H1 (cell line): ENCODE results near the gene MSS51. TPM values are rescaled to one million over a fixed set of nuclear protein-coding genes. Genes with fewer than 3 reads are reported as not detected.

ENCODE experiments used
- CTCF ChIA-PET: fragments of 300-600 bp; sonication (Branson Sonifier 250); formaldehyde crosslinking; loops from one replicate; lab custom pipeline; 2021; ENCODE audit not compliant: partially characterized antibody; lab: Charles Lee
- POLR2A ChIA-PET: fragments of 300-600 bp; sonication (Branson Sonifier 250); formaldehyde crosslinking; loops from one replicate; lab custom pipeline; 2021; ENCODE audit warnings: inconsistent platforms; ENCODE audit not compliant: partially characterized antibody; lab: Charles Lee
- DNase-seq, 2 experiments: peaks; one replicate each; pipeline versions ENCODE4 v3.0.0 to v3.0.0-alpha.2; 2010 to 2022; ENCODE audit warnings: low spot score in 2 of 2, low read depth in 1 of 2, mixed read lengths in 1 of 2
- FAIRE-seq: peaks from 2 replicates; lab custom pipeline; 2011; peaks lifted over from hg19 to GRCh38; lab: Jason Lieb, UNC
- H2AFZ ChIP-seq: 2 replicates; pipeline ENCODE4 v1.8.1; 2012; ENCODE audit warnings: low read length, inconsistent platforms
- H2AK5ac ChIP-seq: 2 replicates; pipeline ENCODE4 v1.6.1; 2013; ENCODE audit warnings: low read depth, low read length
- H2BK120ac ChIP-seq: replicated peaks from 2 replicates; pipeline ENCODE3; 2013; ENCODE audit warnings: low read depth, low read length, inconsistent platforms
- H2BK12ac ChIP-seq: 2 replicates; pipeline ENCODE4 v1.6.1; 2013; ENCODE audit warnings: low read depth, low read length
- H2BK15ac ChIP-seq: 2 replicates; pipeline ENCODE4 v1.6.1; 2013; ENCODE audit warnings: low read length
- H2BK20ac ChIP-seq: 2 replicates; pipeline ENCODE4 v1.6.1; 2013; ENCODE audit warnings: low read length
- H2BK5ac ChIP-seq: 2 replicates; pipeline ENCODE4 v1.6.1; 2013; ENCODE audit warnings: low read depth, low read length
- H3K14ac ChIP-seq: 2 replicates; pipeline ENCODE4 v1.6.1; 2013; ENCODE audit warnings: inconsistent platforms; ENCODE audit not compliant: insufficient read length
- H3K18ac ChIP-seq: 2 replicates; pipeline ENCODE4 v1.6.1; 2013; ENCODE audit warnings: low read length; ENCODE audit errors: extremely low read depth
- H3K23ac ChIP-seq: 2 replicates; pipeline ENCODE4 v1.6.1; 2013; ENCODE audit warnings: inconsistent platforms; ENCODE audit not compliant: insufficient read length
- H3K23me2 ChIP-seq: 2 replicates; pipeline ENCODE4 v1.6.1; 2013; ENCODE audit warnings: low read depth, low read length
- H3K27ac ChIP-seq: 2 replicates; pipeline ENCODE4 v1.6.1; 2011; ENCODE audit warnings: low read depth, low read length, inconsistent platforms
- H3K27me3 ChIP-seq, 4 experiments: replicated peaks in 1 of 4; 1 replicate in 1 of 4; 2 replicates in 3 of 4; pipeline versions ENCODE4 v1.6.1 to v1.8.1; 2011 to 2013; ENCODE audit warnings: low read length in 3 of 4, mild to moderate bottlenecking in 3 of 4, inconsistent platforms in 2 of 4, mixed read lengths in 2 of 4, moderate library complexity in 1 of 4; ENCODE audit not compliant: control insufficient read depth in 3 of 4, insufficient read depth in 3 of 4; ENCODE audit errors: extremely low read depth in 1 of 4
- H3K36me3 ChIP-seq, 4 experiments: 2 replicates each; pipeline versions ENCODE4 v1.6.1 to v1.8.1; 2011 to 2013; ENCODE audit warnings: mild to moderate bottlenecking in 4 of 4, low read length in 3 of 4, moderate library complexity in 2 of 4, control low read depth in 1 of 4, inconsistent platforms in 1 of 4; ENCODE audit not compliant: insufficient read depth in 4 of 4, control insufficient read depth in 2 of 4
- H3K4ac ChIP-seq: replicated peaks from 2 replicates; pipeline ENCODE3; 2013; ENCODE audit warnings: low read length, low read depth, mixed read lengths, inconsistent platforms; ENCODE audit not compliant: insufficient read length
- H3K4me1 ChIP-seq, 4 experiments: replicated peaks in 1 of 4; 1 replicate in 1 of 4; 2 replicates in 3 of 4; pipeline versions ENCODE4 v1.6.1 to v1.8.1; 2011 to 2013; ENCODE audit warnings: low read length in 3 of 4, inconsistent platforms in 2 of 4, mixed read lengths in 1 of 4; ENCODE audit not compliant: insufficient read depth in 4 of 4, control insufficient read depth in 3 of 4
- H3K4me2 ChIP-seq, 2 experiments: 2 replicates each; pipeline versions ENCODE4 v1.6.1 to v1.8.1; 2011 to 2013; ENCODE audit warnings: low read depth in 2 of 2, low read length in 2 of 2, control low read depth in 1 of 2, inconsistent platforms in 1 of 2, mild to moderate bottlenecking in 1 of 2; ENCODE audit not compliant: insufficient read depth in 1 of 2
- H3K4me3 ChIP-seq, 4 experiments: fragments of 200-600, 300-600 bp in 1 of 4; sonication (generic), shearing (Covaris generic), sonication (Bioruptor Twin) in 1 of 4; 2 replicates each; pipeline versions ENCODE4 v1.5.1 to v1.8.1; 2011 to 2016; ENCODE audit warnings: low read length in 4 of 4, low read depth in 3 of 4, control low read depth in 2 of 4, inconsistent platforms in 2 of 4, mild to moderate bottlenecking in 2 of 4, mixed read lengths in 1 of 4, moderate library complexity in 1 of 4; ENCODE audit not compliant: insufficient read depth in 2 of 4; ENCODE audit errors: extremely low read depth in 1 of 4
- H3K56ac ChIP-seq: replicated peaks from 2 replicates; pipeline ENCODE3; 2013; ENCODE audit warnings: low read depth, mild to moderate bottlenecking, mixed read lengths, low read length, inconsistent platforms; ENCODE audit not compliant: insufficient read length
- H3K79me1 ChIP-seq: 2 replicates; pipeline ENCODE4 v1.6.1; 2013; ENCODE audit warnings: low read depth, low read length, control low read depth
- H3K79me2 ChIP-seq, 2 experiments: 2 replicates each; pipeline versions ENCODE4 v1.6.1 to v1.8.1; 2012 to 2013; ENCODE audit warnings: low read length in 2 of 2, mild to moderate bottlenecking in 2 of 2, inconsistent platforms in 1 of 2; ENCODE audit not compliant: insufficient read depth in 2 of 2, control insufficient read depth in 1 of 2
- H3K9ac ChIP-seq, 4 experiments: replicated peaks in 1 of 4; 1 replicate in 1 of 4; 2 replicates in 3 of 4; pipeline versions ENCODE4 v1.6.1 to v1.8.1; 2011 to 2013; ENCODE audit warnings: low read depth in 3 of 4, low read length in 3 of 4, control low read depth in 2 of 4, mild to moderate bottlenecking in 2 of 4, moderate library complexity in 2 of 4, inconsistent platforms in 1 of 4; ENCODE audit errors: extremely low read depth in 1 of 4
- H3K9me3 ChIP-seq, 2 experiments: 2 replicates each; pipeline versions ENCODE4 v1.6.1 to v1.8.1; 2012 to 2013; ENCODE audit warnings: mild to moderate bottlenecking in 2 of 2, moderate library complexity in 2 of 2, control low read depth in 1 of 2, inconsistent platforms in 1 of 2, low read depth in 1 of 2, low read length in 1 of 2, mixed read lengths in 1 of 2; ENCODE audit not compliant: insufficient read depth in 2 of 2
- H4K20me1 ChIP-seq, 2 experiments: replicated peaks in 1 of 2; 2 replicates each; pipeline versions ENCODE3 to v1.8.1; 2011 to 2013; ENCODE audit warnings: inconsistent platforms in 2 of 2, low read length in 2 of 2, mild to moderate bottlenecking in 1 of 2; ENCODE audit not compliant: insufficient read depth in 2 of 2, control insufficient read depth in 1 of 2
- H4K5ac ChIP-seq: 2 replicates; pipeline ENCODE4 v1.6.1; 2013; ENCODE audit warnings: low read length, low read depth, mixed read lengths, inconsistent platforms; ENCODE audit not compliant: insufficient read length
- H4K8ac ChIP-seq: 2 replicates; pipeline ENCODE4 v1.8.0; 2013; ENCODE audit warnings: mild to moderate bottlenecking, moderate library complexity, low read length, inconsistent platforms; ENCODE audit not compliant: insufficient read depth; ENCODE audit errors: extremely low read depth
- H4K91ac ChIP-seq: replicated peaks from 2 replicates; pipeline ENCODE3; 2013; ENCODE audit warnings: low read length, mixed read lengths, inconsistent platforms; ENCODE audit not compliant: insufficient read length
- CHD2 ChIP-seq: IDR thresholded peaks from 2 replicates; pipeline ENCODE4 v1.6.1; 2012; ENCODE audit warnings: low read length, improper control_type of control experiment
- CREB1 ChIP-seq: IDR thresholded peaks from 2 replicates; pipeline ENCODE4 v1.6.1; 2012; ENCODE audit warnings: inconsistent platforms
- CTBP2 ChIP-seq: IDR thresholded peaks from 2 replicates; pipeline ENCODE4 v1.7.0; 2011; ENCODE audit warnings: borderline replicate concordance, mild to moderate bottlenecking, moderate library complexity, mixed read lengths, low read length; ENCODE audit not compliant: insufficient read depth, insufficient read length
- HDAC2 ChIP-seq, 2 experiments: fragments of 300-600 bp in 1 of 2; sonication (generic) in 1 of 2; IDR thresholded peaks; 2 replicates each; pipeline ENCODE4 v1.6.1; 2011 to 2012; ENCODE audit warnings: low read depth in 2 of 2, low read length in 2 of 2, mild to moderate bottlenecking in 2 of 2, moderate library complexity in 2 of 2, borderline replicate concordance in 1 of 2, inconsistent platforms in 1 of 2
- HDAC6 ChIP-seq: IDR thresholded peaks from one replicate; pipeline ENCODE4 v1.7.1; 2012; ENCODE audit warnings: low read depth, mild to moderate bottlenecking, inconsistent platforms, low read length, moderate library complexity
- JUN ChIP-seq: IDR thresholded peaks from 2 replicates; pipeline ENCODE4 v1.6.1; 2011; ENCODE audit warnings: low read depth, mild to moderate bottlenecking, improper control_type of control experiment, low read length
- RXRA ChIP-seq: IDR thresholded peaks from 2 replicates; pipeline ENCODE4 v1.6.1; 2011; ENCODE audit warnings: low read depth, mild to moderate bottlenecking, low read length, moderate library complexity; ENCODE audit not compliant: insufficient read depth
- SP2 ChIP-seq: IDR thresholded peaks from 2 replicates; pipeline ENCODE4 v1.6.1; 2012; ENCODE audit warnings: mild to moderate bottlenecking, low read length, inconsistent platforms
- TBP ChIP-seq: IDR thresholded peaks from 2 replicates; pipeline ENCODE4 v1.6.1; 2011; ENCODE audit warnings: low read depth, low read length, improper control_type of control experiment
- WGBS, 2 experiments: shearing (Covaris generic) in 1 of 2; methylation state at CpG; one replicate each; pipeline versions ENCODE4 v1.1.6 to v1.1.7; 2013 to 2015; ENCODE audit warnings: low lambda C conversion rate in 2 of 2, mixed read lengths in 2 of 2, inconsistent platforms in 1 of 2, low coverage in 1 of 2, missing lambda C conversion rate in 1 of 2; ENCODE audit not compliant: insufficient replicate concordance in 2 of 2, insufficient coverage in 1 of 2, insufficient read length in 1 of 2; ENCODE audit errors: extremely low coverage in 1 of 2, missing lambda C conversion rate in 1 of 2; 5-methylcytosine and 5-hydroxymethylcytosine counted together
- polyA plus RNA-seq, 7 experiments: library from polyadenylated mRNA; depleted of rRNA in 3 of 7; stranded (reverse) in 5 of 7; unstranded in 2 of 7; fragments of >200 nt in 5 of 7; fragments of 200-250 nt in 2 of 7; gene quantifications; 1 replicate in 5 of 7; 2 replicates in 1 of 7; 4 replicates in 1 of 7; pipeline versions ENCODE4 v1.2.1 to v1.2.3, GENCODE V29; 2011 to 2013; ENCODE audit warnings: missing spikeins in 2 of 7, mixed read lengths in 2 of 7
- total RNA-seq: library from RNA; stranded (reverse); fragmentation: NEBNext Ultra II Directional; extraction: Animal tissue kit (Norgen Biotek cat#: 25700); gene quantifications from 2 replicates; pipeline ENCODE4 v1.2.1, GENCODE V29; 2021

MSS51 gene
- total and polyA plus RNA-seq, 2 of the 8 experiments (the other 6 are each of a cell fraction or from before 2014, with no cell fraction given) = 1.5 to 1.7 TPM

DNA sequence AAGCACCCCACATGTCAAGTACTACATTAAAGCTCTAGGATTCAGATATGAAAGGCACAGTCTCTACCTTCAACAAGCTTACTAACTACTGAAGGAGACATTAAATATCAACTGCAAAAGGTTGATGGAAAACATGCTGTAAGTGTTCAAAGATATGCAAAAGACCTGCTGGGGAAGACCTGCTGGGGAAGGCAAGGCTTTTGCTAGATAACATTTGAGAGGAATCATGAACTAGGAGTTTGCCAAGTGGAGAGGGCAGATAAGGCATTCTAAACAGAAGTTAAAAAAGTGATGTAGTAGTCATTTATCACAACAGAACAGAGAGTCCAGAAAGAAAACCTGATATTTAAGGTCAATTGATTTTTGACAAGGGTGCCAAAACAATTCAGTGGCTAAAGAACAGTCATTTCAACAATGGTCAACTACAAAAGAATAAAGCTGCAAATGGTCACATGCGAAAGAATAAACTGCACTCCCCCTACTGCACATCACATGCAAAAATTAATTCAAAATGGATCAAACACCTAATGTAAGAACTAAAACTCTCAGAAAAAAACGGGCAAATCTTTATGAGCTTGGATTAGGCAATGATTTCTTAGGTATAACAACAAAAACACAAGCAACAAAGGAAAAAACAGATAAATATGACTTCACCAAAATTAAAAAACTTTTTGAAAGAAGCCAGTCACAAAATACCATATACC lies 23.0 kb upstream of the MSS51 start:
- no peak for FAIRE-seq
- no peak overlapping the region for H3K23ac ChIP-seq
- H3K27ac ChIP-seq = no peak overlapping the region
- H2BK120ac ChIP-seq = no peak overlapping the region
- no peak overlapping the region for H3K18ac ChIP-seq
- no peak overlapping the region for H2BK5ac ChIP-seq
- H2BK20ac ChIP-seq = no peak overlapping the region
- no peak overlapping the region for H4K91ac ChIP-seq
- no peak overlapping the region for H2AFZ ChIP-seq
- H3K4ac ChIP-seq = no peak overlapping the region
- TF ChIP-seq TBP (no peak), CHD2 (no peak), JUN (no peak), RXRA (no peak), HDAC6 (no peak), SP2 (no peak), CTBP2 (no peak), CREB1 (no peak), HDAC2 (IDR thresholded peaks at IDR 0.05; ENCODE audit: borderline replicate concordance in 1 of 2, low read depth in 2 of 2, low read length in 2 of 2) (no peak)
- no peaks in the 10 kb centered on the region for H3K79me1 ChIP-seq
- no peaks in the 10 kb centered on the region for H3K9me3 ChIP-seq
- no peaks in the 10 kb centered on the region for H3K23me2 ChIP-seq
- WGBS, 2 experiments = 87% methylated on average over 2 of the region's 2 CpGs; no CpG with 5 or more reads in 1 of the 2 experiments
- DNase-seq = no peak
- CTCF ChIA-PET = no interaction called here
- no peaks in the 10 kb centered on the region for H3K4me1 ChIP-seq
- H2BK12ac ChIP-seq = no peak overlapping the region
- no peak overlapping the region for H3K56ac ChIP-seq
- no peaks in the 10 kb centered on the region for H3K27me3 ChIP-seq
- peaks cover 0 to 13% (median 0%) of the 10 kb centered on the region in 4 experiments; a peak in 1 of 8 replicates for H3K36me3 ChIP-seq
- no peaks in the 10 kb centered on the region for H4K20me1 ChIP-seq
- H3K9ac ChIP-seq = no peak overlapping the region
- H4K5ac ChIP-seq = no peak overlapping the region
- H2AK5ac ChIP-seq = no peak overlapping the region
- no peak overlapping the region for H3K4me2 ChIP-seq
- POLR2A ChIA-PET = no interaction called here
- H3K14ac ChIP-seq = no peak overlapping the region
- H2BK15ac ChIP-seq = no peak overlapping the region
- no peaks in the 10 kb centered on the region for H3K79me2 ChIP-seq
- no peak overlapping the region for H3K4me3 ChIP-seq
- H4K8ac ChIP-seq = no peak overlapping the region
